Measurements from ENCODE around the gene DVL3. TPM values are rescaled to one million over a fixed set of nuclear protein-coding genes. Genes with fewer than 3 reads are reported as not detected.

DVL3 gene
- total and polyA plus RNA-seq, 2 donors (not counting 1 experiment from before 2014, with no cell fraction given), result 42.7 to 92.0 TPM

DNA sequence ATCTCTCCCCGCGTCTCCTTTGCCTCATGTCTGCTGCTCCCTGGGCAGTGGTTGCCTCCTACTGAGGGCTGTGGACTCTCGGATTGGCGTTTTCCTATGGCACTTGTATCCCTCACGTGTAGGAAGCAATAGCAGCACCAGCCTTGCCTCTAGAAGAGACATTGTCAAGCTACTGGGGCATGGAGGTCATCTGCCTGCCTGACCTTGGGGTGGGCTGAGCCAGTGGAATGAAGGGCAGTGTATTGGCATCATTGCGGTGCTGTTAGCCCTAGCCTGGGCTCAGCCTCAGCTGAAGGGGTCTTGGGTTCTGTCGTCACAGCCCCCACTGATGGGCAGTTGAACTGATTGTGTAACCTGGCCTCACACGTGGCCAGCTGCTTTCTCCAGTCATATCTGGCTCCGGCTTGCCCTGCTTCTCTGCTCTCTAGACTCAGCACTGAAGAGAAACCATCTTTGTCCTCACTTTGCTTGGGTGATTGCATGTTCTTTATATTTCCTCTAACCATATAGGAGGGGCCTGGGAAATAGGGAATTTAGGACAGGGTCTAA is 38.9 kb downstream of the DVL3 start:
- Histone ChIP-seq H3K27ac (ENCODE audit: low read length in 2 of 2) (no peak overlapping the region), H2AFZ (ENCODE audit: insufficient read depth, low read depth, low read length, poor library complexity, severe bottlenecking) (no peak overlapping the region), H4K20me1 (ENCODE audit: control insufficient read depth, insufficient read depth, low read length, poor library complexity, severe bottlenecking) (peaks cover 9% of the 10 kb centered on the region), H3K27me3 (replicated peaks in 1 of 4; ENCODE audit: control extremely low read depth in 1 of 4, control insufficient read depth in 3 of 4, insufficient read depth in 4 of 4, low read length in 3 of 4) (no peaks in the 10 kb centered on the region), H3K79me2 (ENCODE audit: control insufficient read depth, insufficient read depth, low read length) (peaks cover 9% of the 10 kb centered on the region), H3K4me1 (ENCODE audit: control insufficient read depth in 2 of 2, insufficient read depth in 2 of 2, low read length in 2 of 2) (no peaks in the 10 kb centered on the region), H3K36me3 (replicated peaks in 1 of 2; ENCODE audit: control extremely low read depth in 1 of 2, control insufficient read depth in 1 of 2, extremely low read depth in 1 of 2, insufficient read depth in 2 of 2, low read length in 1 of 2) (peaks cover 5 to 62% of the 10 kb centered on the region in 2 experiments), H3K4me3 (ENCODE audit: control extremely low read depth in 1 of 5, extremely low read depth in 1 of 5, insufficient read depth in 1 of 5, low read depth in 2 of 5, low read length in 4 of 5) (no peak overlapping the region), H3K4me2 (replicated peaks; ENCODE audit: low read depth, low read length, poor library complexity, severe bottlenecking) (no peak overlapping the region), H3K9ac (ENCODE audit: low read length) (no peak overlapping the region), H3K9me3 (ENCODE audit: control extremely low read depth in 1 of 3, control insufficient read depth in 2 of 3, insufficient read depth in 1 of 3, low read length in 2 of 3) (no peaks in the 10 kb centered on the region)
- 99% methylated on average over 8 of the region's 9 CpGs for WGBS (ENCODE audit: insufficient coverage)
- TF ChIP-seq, protein P1, sequence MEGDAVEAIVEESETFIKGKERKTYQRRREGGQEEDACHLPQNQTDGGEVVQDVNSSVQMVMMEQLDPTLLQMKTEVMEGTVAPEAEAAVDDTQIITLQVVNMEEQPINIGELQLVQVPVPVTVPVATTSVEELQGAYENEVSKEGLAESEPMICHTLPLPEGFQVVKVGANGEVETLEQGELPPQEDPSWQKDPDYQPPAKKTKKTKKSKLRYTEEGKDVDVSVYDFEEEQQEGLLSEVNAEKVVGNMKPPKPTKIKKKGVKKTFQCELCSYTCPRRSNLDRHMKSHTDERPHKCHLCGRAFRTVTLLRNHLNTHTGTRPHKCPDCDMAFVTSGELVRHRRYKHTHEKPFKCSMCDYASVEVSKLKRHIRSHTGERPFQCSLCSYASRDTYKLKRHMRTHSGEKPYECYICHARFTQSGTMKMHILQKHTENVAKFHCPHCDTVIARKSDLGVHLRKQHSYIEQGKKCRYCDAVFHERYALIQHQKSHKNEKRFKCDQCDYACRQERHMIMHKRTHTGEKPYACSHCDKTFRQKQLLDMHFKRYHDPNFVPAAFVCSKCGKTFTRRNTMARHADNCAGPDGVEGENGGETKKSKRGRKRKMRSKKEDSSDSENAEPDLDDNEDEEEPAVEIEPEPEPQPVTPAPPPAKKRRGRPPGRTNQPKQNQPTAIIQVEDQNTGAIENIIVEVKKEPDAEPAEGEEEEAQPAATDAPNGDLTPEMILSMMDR (IDR thresholded peaks at IDR 0.05), result no peak
- no peak for TF ChIP-seq EZH2 (IDR thresholded peaks at IDR 0.05; ENCODE audit: borderline replicate concordance, insufficient read depth, low read depth, low read length, poor library complexity, severe bottlenecking)
- no peak overlapping the region for H3K27ac Mint-ChIP-seq
- H3K4me1 Mint-ChIP-seq, result peaks cover 4% of the 10 kb centered on the region
- intact Hi-C loops (cut with micrococcal nuclease), result no loop called here
- no peaks in the 10 kb centered on the region for H3K27me3 Mint-ChIP-seq
- CTCF ChIA-PET, result interaction anchor here (0.5 kb wide), 1 partner anchor 362 kb away, joined by 3 read pairs; no protein-coding TSS in a partner anchor
- ATAC-seq (ENCODE audit: low read depth) (no peak), DNase-seq (no peak)
- no peaks in the 10 kb centered on the region for H3K9me3 Mint-ChIP-seq (ENCODE audit: insufficient read depth)
- no peak overlapping the region for H3K4me3 Mint-ChIP-seq
- POLR2A ChIA-PET, result no interaction called here

DNA sequence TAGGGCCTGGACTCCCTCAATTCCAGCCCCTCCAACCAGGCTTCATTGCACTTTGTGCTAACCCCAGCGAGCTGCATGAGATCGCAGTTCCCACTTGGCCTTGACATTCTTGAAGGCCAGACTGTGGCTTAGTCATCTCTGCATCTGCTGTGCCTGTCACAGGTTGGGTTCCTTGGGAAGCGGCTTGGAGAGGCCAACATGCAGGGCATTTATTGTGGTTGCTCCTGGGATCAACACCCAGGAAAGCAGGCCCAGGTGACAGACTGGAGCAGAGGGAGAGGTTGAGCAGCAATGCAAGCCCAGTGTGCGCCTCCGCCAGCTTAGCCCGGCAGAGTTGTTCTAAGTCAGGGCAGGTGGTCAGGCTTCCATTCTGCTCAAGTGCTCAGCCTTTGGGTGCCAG is 41.4 kb downstream of the DVL3 start:
- no peaks in the 10 kb centered on the region for H3K4me1 ChIP-seq (ENCODE audit: control insufficient read depth in 2 of 2, insufficient read depth in 2 of 2, low read length in 2 of 2)
- no peak overlapping the region for H3K9ac ChIP-seq (ENCODE audit: low read length)
- no peak overlapping the region for H2AFZ ChIP-seq (ENCODE audit: insufficient read depth, low read depth, low read length, poor library complexity, severe bottlenecking)
- TF ChIP-seq, protein P1 (IDR thresholded peaks at IDR 0.05), result no peak
- no peak for TF ChIP-seq EZH2 (IDR thresholded peaks at IDR 0.05; ENCODE audit: borderline replicate concordance, insufficient read depth, low read depth, low read length, poor library complexity, severe bottlenecking)
- no peak overlapping the region for H3K27ac ChIP-seq (ENCODE audit: low read length in 2 of 2)
- H3K27me3 ChIP-seq (replicated peaks in 1 of 4; ENCODE audit: control extremely low read depth in 1 of 4, control insufficient read depth in 3 of 4, insufficient read depth in 4 of 4, low read length in 3 of 4), result no peaks in the 10 kb centered on the region
- H3K9me3 ChIP-seq (ENCODE audit: control extremely low read depth in 1 of 3, control insufficient read depth in 2 of 3, insufficient read depth in 1 of 3, low read length in 2 of 3), result no peaks in the 10 kb centered on the region
- WGBS (ENCODE audit: insufficient coverage), result 100% methylated on average over 6 of the region's 6 CpGs
- H4K20me1 ChIP-seq (ENCODE audit: control insufficient read depth, insufficient read depth, low read length, poor library complexity, severe bottlenecking), result no peaks in the 10 kb centered on the region
- Mint-ChIP-seq H3K27me3 (no peaks in the 10 kb centered on the region), H3K27ac (no peak overlapping the region), H3K4me3 (no peak overlapping the region), H3K9me3 (ENCODE audit: insufficient read depth) (no peaks in the 10 kb centered on the region), H3K4me1 (no peaks in the 10 kb centered on the region)
- no peak for DNase-seq
- H3K4me3 ChIP-seq (ENCODE audit: control extremely low read depth in 1 of 5, extremely low read depth in 1 of 5, insufficient read depth in 1 of 5, low read depth in 2 of 5, low read length in 4 of 5), result no peak overlapping the region
- intact Hi-C loops (cut with micrococcal nuclease), result no loop called here
- no peak overlapping the region for H3K4me2 ChIP-seq (replicated peaks; ENCODE audit: low read depth, low read length, poor library complexity, severe bottlenecking)
- ChIA-PET CTCF (no interaction called here), POLR2A (interaction anchor here (0.7 kb wide), 1 partner anchor 189 kb away, joined by 3 read pairs; no protein-coding TSS in a partner anchor)
- H3K79me2 ChIP-seq (ENCODE audit: control insufficient read depth, insufficient read depth, low read length), result no peaks in the 10 kb centered on the region
- H3K36me3 ChIP-seq (replicated peaks in 1 of 2; ENCODE audit: control extremely low read depth in 1 of 2, control insufficient read depth in 1 of 2, extremely low read depth in 1 of 2, insufficient read depth in 2 of 2, low read length in 1 of 2), result peaks cover 1 to 37% of the 10 kb centered on the region in 2 experiments
- no peak for ATAC-seq (ENCODE audit: low read depth)
